Cardiac muscle cell (in vitro differentiated cells and primary cell): ENCODE data around the gene C13orf42. TPM values are rescaled to one million over a fixed set of nuclear protein-coding genes. Genes with fewer than 3 reads are reported as not detected.
A peak's percentile ranks its signal among the peaks of the same experiment; 100 is the strongest.

Experiments
- DNase-seq, 2 donors: peaks; one replicate each; pipeline versions ENCODE4 v3.0.0 to v3.0.0-alpha.2; 2010 to 2017; ENCODE audit warnings: low read depth in 1 of 2, low spot score in 1 of 2
- H3K27ac ChIP-seq: fragments of 200-600 bp; sonication (generic); 2 replicates; pipeline ENCODE4 v1.5.1; 2016
- H3K27me3 ChIP-seq: fragments of 200-600 bp; sonication (generic); 2 replicates; pipeline ENCODE4 v1.6.0; 2016; ENCODE audit warnings: control low read depth
- H3K36me3 ChIP-seq: fragments of 200-600 bp; sonication (generic); 2 replicates; pipeline ENCODE4 v1.5.1; 2016; ENCODE audit warnings: control low read depth
- H3K4me1 ChIP-seq: fragments of 200-600 bp; sonication (generic); 2 replicates; pipeline ENCODE4 v1.8.1; 2017; ENCODE audit warnings: low read depth, mild to moderate bottlenecking, mixed run types
- H3K4me3 ChIP-seq: fragments of 200-600 bp; sonication (generic); 2 replicates; pipeline ENCODE4 v1.5.1; 2016; ENCODE audit warnings: mild to moderate bottlenecking
- H3K9me3 ChIP-seq: fragments of 200-600 bp; sonication (generic); 2 replicates; pipeline ENCODE4 v1.5.1; 2017; ENCODE audit warnings: low read depth, mild to moderate bottlenecking, control low read depth
- CTCF ChIP-seq: IDR thresholded peaks from 2 replicates; pipeline ENCODE4 v1.5.1; 2012; ENCODE audit warnings: low read depth, mild to moderate bottlenecking, low read length
- polyA plus RNA-seq: library from polyadenylated mRNA; unstranded; fragments of >200 nt; fragmentation: Nextera tagmentation; extraction: Ambion mirVana; gene quantifications from 2 replicates; pipeline ENCODE4 v1.2.1, GENCODE V29; 2016
- total RNA-seq: library from RNA; depleted of rRNA; stranded (reverse); fragments of >200 nt; gene quantifications from 2 replicates; pipeline ENCODE4 v1.2.3, GENCODE V29; 2016

The C13orf42 gene
- total and polyA plus RNA-seq, 2 experiments from 2014 or later, result not detected

- no peaks in the 10 kb centered on the region for H3K9me3 ChIP-seq
- H3K4me3 ChIP-seq, result no peak overlapping the region
- no peaks in the 10 kb centered on the region for H3K4me1 ChIP-seq
- no peak for TF ChIP-seq CTCF
- H3K27ac ChIP-seq, result no peak overlapping the region
- H3K27me3 ChIP-seq, result no peaks in the 10 kb centered on the region
- peak; percentile 5 to 6 for DNase-seq
- no peaks in the 10 kb centered on the region for H3K36me3 ChIP-seq
These were observed 25.4 kb upstream of the C13orf42 start for GRCh38 chr13:51136276-51136980.

DNA sequence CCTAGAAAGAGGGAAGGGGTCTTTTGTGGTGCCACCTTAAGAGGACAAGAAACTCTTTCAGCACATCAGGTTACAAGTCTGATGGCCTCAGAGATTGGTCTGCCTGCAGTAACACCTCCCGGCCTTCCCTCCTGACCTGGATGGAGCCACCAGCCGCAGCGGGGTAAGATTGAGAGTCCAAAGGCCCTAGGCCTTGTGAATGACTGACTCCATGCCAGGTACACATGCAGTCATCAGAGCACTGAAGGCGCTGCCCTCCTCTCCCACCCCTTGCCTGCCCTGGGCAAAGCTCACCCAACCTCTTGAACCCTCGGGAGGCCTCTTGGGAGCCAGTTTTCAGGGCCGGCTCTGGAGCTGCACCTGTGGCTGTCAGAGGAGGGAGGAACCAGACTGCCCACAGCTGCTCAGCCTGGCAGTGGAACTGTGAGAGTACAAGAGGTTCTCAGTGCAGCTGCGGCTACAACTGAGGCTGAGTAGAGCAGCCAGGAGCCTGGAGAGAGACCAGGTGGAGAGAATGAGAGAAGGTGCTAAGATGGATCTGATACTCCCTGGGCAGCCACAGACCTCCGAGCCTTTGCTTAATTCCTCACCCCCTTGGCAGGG is 23.8 kb upstream of the C13orf42 start:
- TF ChIP-seq CTCF, result no peak
- DNase-seq, result no peak
- Histone ChIP-seq H3K4me1 (no peaks in the 10 kb centered on the region), H3K36me3 (no peaks in the 10 kb centered on the region), H3K27me3 (no peaks in the 10 kb centered on the region), H3K9me3 (no peaks in the 10 kb centered on the region), H3K27ac (no peak overlapping the region), H3K4me3 (no peak overlapping the region)

DNA sequence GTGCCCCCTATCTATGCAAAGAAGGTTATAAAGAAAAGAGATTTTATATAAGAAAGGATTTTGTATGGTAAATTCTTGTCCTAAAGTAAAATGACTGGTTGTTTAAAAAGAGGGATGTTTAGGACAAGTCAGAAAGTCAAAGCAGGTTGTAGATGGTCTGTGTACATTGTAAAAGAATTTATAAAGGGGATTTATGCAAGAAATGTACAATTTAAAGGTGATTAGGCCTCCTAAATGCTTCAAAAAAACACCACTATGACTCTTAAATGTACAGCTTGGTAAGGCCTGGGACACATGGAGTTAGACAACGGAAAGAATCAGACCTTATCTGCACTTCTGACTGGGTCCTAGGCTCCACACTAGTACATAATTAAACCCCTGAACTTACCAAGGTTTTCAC is 19.3 kb upstream of the C13orf42 start:
- TF ChIP-seq CTCF, result no peak
- H3K27me3 ChIP-seq, result no peaks in the 10 kb centered on the region
- H3K9me3 ChIP-seq, result no peaks in the 10 kb centered on the region
- no peak overlapping the region for H3K27ac ChIP-seq
- no peak for DNase-seq
- no peak overlapping the region for H3K4me3 ChIP-seq
- no peaks in the 10 kb centered on the region for H3K36me3 ChIP-seq
- H3K4me1 ChIP-seq, result no peaks in the 10 kb centered on the region

DNA sequence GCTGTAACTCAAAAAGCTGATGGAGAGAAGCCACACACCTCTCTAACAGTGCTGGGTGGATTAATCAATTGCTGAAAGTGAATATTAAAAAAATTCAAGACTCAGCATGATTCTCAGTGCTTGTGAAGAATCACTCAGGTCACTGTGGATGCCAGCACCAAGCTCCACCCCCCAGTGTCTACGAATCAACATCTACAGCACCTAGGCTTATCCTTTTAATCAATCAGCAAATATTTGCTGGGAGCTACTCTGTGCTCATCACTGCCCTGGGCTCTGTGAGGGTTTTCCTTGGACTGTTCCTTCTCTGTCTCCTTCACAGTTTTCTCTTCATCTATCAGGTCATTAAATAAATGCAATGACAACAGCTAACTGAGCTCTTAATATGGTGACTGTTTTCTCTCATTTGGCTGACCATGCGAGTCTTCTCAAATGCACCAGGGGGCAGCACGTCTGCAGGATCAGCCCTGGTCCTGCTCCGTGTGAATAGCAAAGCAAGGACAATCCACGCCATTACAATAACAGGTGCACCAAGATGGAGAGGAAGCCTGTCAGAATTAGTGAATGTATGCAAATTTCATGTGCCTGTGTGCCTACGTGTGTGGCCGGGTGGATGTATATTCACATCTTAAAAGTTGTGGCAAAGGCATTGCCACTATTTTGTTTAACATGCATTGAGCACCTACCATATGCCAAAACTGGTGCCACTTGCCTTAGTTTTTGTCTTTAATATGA is 14.6 kb upstream of the C13orf42 start:
- TF ChIP-seq CTCF, result peak; percentile 86
- Histone ChIP-seq H3K9me3 (no peaks in the 10 kb centered on the region), H3K36me3 (no peaks in the 10 kb centered on the region), H3K4me1 (no peaks in the 10 kb centered on the region), H3K27me3 (no peaks in the 10 kb centered on the region), H3K4me3 (no peak overlapping the region), H3K27ac (no peak overlapping the region)
- peak; percentile 75 to 78 for DNase-seq

DNA sequence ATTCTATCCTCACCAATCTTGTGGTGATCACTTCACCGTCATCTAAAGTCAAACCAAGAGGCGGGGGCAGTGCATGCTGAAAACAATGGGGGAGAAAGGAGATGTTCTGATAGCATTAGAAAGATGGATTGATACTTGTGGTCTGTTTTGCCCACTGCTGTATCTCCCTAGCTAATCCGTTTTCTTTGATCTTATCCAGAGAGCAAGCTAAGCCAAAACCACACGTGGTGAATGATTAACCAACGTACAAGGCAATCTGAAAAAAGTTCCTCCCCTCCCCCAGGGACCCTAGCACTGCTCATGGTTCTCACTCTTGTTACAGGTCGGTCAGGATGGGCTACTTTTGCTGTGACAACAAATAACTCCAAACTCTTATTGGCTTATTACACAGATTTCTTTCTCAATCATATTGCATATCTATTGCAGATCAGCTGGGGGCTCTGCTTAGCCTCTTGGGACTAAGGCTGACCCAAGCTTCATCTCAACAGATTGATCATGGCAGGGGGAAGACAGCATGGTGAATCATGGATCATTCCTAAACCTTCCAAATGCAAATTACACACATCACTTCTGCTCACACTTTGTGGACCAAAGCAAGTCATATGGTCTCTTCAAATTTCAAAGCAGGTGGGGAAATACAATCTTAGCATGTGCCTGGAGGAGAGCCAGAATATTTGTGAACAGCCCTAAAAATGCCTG is 11.9 kb upstream of the C13orf42 start:
- H3K27ac ChIP-seq, result no peak overlapping the region
- no peaks in the 10 kb centered on the region for H3K36me3 ChIP-seq
- no peaks in the 10 kb centered on the region for H3K4me1 ChIP-seq
- no peak overlapping the region for H3K4me3 ChIP-seq
- no peaks in the 10 kb centered on the region for H3K9me3 ChIP-seq
- DNase-seq, result no peak
- no peaks in the 10 kb centered on the region for H3K27me3 ChIP-seq
- TF ChIP-seq CTCF, result no peak
